ENCODE data around the gene PTPN3.

- TF ChIP-seq POLR2A (IDR thresholded peaks at IDR 0.05; ENCODE audit: low read depth, low read length): no peak
- TF ChIP-seq POLR2AphosphoS5 (IDR thresholded peaks at IDR 0.05; ENCODE audit: low read depth, low read length): no peak
These were observed 19.3 kb downstream of the PTPN3 start for GRCh38 chr9:109478665-109479380.

Data from GM12892 (cell line).